Liver (tissue), 3 donors: ENCODE measurements around the gene POPDC2.

ENCODE experiments used
- CTCF ChIP-seq: fragments of 150-350 bp; IDR thresholded peaks from 2 replicates; pipeline ENCODE4 v1.5.1; 2017; ENCODE audit warnings: improper control_type of control experiment, low read depth, low read length; ENCODE audit not compliant: missing input control
- FOXA1 ChIP-seq: IDR thresholded peaks from 2 replicates; pipeline ENCODE4 v1.6.1; 2016; ENCODE audit warnings: antibody characterized with exemption
- GABPA ChIP-seq, 2 donors: IDR thresholded peaks in 1 of 2; conservative IDR thresholded peaks in 1 of 2; 2 replicates each; pipeline ENCODE4 v1.6.1; 2016; ENCODE audit warnings: antibody characterized with exemption in 2 of 2, mild to moderate bottlenecking in 1 of 2, moderate library complexity in 1 of 2
- JUND ChIP-seq, 2 donors: IDR thresholded peaks; 2 replicates each; pipeline ENCODE4 v1.6.1; 2016; ENCODE audit warnings: antibody characterized with exemption in 2 of 2
- MAX ChIP-seq: IDR thresholded peaks from 2 replicates; pipeline ENCODE4 v1.6.1; 2016; ENCODE audit warnings: antibody characterized with exemption
- RAD21 ChIP-seq, 2 donors: IDR thresholded peaks; 2 replicates each; pipeline ENCODE4 v1.6.1; 2016; ENCODE audit warnings: antibody characterized with exemption in 2 of 2, mild to moderate bottlenecking in 2 of 2
- RXRA ChIP-seq, 2 donors: IDR thresholded peaks; 2 replicates each; pipeline ENCODE4 v1.6.1; 2017 to 2018; ENCODE audit warnings: antibody characterized with exemption in 2 of 2, mild to moderate bottlenecking in 1 of 2
- SP1 ChIP-seq: IDR thresholded peaks from 2 replicates; pipeline ENCODE4 v1.6.1; 2018; ENCODE audit warnings: antibody characterized with exemption, mild to moderate bottlenecking
- TAF1 ChIP-seq: conservative IDR thresholded peaks from 2 replicates; pipeline ENCODE4 v1.6.1; 2016; ENCODE audit warnings: antibody characterized with exemption, mild to moderate bottlenecking
- YY1 ChIP-seq: IDR thresholded peaks from 2 replicates; pipeline ENCODE4 v1.6.1; 2016; ENCODE audit warnings: antibody characterized with exemption, mild to moderate bottlenecking
- TF ChIP-seq, protein P1 (sequence below): IDR thresholded peaks from 2 replicates; pipeline ENCODE4 v1.6.1; 2016; ENCODE audit warnings: antibody characterized with exemption
- TF ChIP-seq, protein P2 (sequence below): IDR thresholded peaks from 2 replicates; pipeline ENCODE4 v1.6.1; 2016; ENCODE audit warnings: antibody characterized with exemption, mild to moderate bottlenecking
- donor health status: healthy.
- donor health status: healthy.

- TF ChIP-seq, protein P1, sequence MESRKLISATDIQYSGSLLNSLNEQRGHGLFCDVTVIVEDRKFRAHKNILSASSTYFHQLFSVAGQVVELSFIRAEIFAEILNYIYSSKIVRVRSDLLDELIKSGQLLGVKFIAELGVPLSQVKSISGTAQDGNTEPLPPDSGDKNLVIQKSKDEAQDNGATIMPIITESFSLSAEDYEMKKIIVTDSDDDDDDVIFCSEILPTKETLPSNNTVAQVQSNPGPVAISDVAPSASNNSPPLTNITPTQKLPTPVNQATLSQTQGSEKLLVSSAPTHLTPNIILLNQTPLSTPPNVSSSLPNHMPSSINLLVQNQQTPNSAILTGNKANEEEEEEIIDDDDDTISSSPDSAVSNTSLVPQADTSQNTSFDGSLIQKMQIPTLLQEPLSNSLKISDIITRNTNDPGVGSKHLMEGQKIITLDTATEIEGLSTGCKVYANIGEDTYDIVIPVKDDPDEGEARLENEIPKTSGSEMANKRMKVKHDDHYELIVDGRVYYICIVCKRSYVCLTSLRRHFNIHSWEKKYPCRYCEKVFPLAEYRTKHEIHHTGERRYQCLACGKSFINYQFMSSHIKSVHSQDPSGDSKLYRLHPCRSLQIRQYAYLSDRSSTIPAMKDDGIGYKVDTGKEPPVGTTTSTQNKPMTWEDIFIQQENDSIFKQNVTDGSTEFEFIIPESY, result no peak
- no peak for TF ChIP-seq CTCF
- TF ChIP-seq YY1, result no peak
- TF ChIP-seq RXRA (IDR thresholded peaks at IDR 0.05), result no peak
- TF ChIP-seq, protein P2, sequence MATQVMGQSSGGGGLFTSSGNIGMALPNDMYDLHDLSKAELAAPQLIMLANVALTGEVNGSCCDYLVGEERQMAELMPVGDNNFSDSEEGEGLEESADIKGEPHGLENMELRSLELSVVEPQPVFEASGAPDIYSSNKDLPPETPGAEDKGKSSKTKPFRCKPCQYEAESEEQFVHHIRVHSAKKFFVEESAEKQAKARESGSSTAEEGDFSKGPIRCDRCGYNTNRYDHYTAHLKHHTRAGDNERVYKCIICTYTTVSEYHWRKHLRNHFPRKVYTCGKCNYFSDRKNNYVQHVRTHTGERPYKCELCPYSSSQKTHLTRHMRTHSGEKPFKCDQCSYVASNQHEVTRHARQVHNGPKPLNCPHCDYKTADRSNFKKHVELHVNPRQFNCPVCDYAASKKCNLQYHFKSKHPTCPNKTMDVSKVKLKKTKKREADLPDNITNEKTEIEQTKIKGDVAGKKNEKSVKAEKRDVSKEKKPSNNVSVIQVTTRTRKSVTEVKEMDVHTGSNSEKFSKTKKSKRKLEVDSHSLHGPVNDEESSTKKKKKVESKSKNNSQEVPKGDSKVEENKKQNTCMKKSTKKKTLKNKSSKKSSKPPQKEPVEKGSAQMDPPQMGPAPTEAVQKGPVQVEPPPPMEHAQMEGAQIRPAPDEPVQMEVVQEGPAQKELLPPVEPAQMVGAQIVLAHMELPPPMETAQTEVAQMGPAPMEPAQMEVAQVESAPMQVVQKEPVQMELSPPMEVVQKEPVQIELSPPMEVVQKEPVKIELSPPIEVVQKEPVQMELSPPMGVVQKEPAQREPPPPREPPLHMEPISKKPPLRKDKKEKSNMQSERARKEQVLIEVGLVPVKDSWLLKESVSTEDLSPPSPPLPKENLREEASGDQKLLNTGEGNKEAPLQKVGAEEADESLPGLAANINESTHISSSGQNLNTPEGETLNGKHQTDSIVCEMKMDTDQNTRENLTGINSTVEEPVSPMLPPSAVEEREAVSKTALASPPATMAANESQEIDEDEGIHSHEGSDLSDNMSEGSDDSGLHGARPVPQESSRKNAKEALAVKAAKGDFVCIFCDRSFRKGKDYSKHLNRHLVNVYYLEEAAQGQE, result no peak
- no peak for TF ChIP-seq TAF1
- TF ChIP-seq GABPA (IDR thresholded peaks at IDR 0.05 in 1 of 2, conservative IDR thresholded peaks at IDR 0.05 in 1 of 2), result no peak
- no peak for TF ChIP-seq MAX
- TF ChIP-seq SP1, result no peak
- TF ChIP-seq RAD21 (IDR thresholded peaks at IDR 0.05), result no peak
- TF ChIP-seq JUND (IDR thresholded peaks at IDR 0.05), result no peak
- no peak for TF ChIP-seq FOXA1
These were observed 34.2 kb downstream of the POPDC2 start for GRCh38 chr3:119626196-119626595.
